ENCODE data around the gene CNTN6. TPM values are rescaled to one million over a fixed set of nuclear protein-coding genes. Genes with fewer than 3 reads are reported as not detected.

Gene CNTN6
- polyA plus RNA-seq, 1 donor (not counting 4 experiments of a cell fraction or from before 2014, with no cell fraction given): not detected

GRCh38 chr3:1088503-1088902 lies 4.3 kb upstream of the CNTN6 start:
- Histone ChIP-seq H3K36me3 (ENCODE audit: control insufficient read depth in 2 of 2, extremely low read depth in 1 of 2, insufficient read depth in 2 of 2, low read length in 2 of 2) (no peaks in the 10 kb centered on the region), H3K9ac (ENCODE audit: control insufficient read depth, extremely low read depth, insufficient read depth, low read length) (no peak overlapping the region), H3K79me2 (ENCODE audit: control insufficient read depth, insufficient read depth, low read length) (no peaks in the 10 kb centered on the region), H3K9me1 (ENCODE audit: control insufficient read depth, extremely low read depth, insufficient read depth, low read length) (no peaks in the 10 kb centered on the region), H3K9me3 (ENCODE audit: control insufficient read depth, low read depth, low read length) (no peaks in the 10 kb centered on the region), H2AFZ (ENCODE audit: control insufficient read depth, low read length) (no peak overlapping the region), H4K20me1 (ENCODE audit: control insufficient read depth, extremely low read depth, insufficient read depth, low read length) (no peaks in the 10 kb centered on the region), H3K27me3 (ENCODE audit: control insufficient read depth, extremely low read depth, insufficient read depth, low read length) (no peaks in the 10 kb centered on the region), H3K4me1 (ENCODE audit: control insufficient read depth, extremely low read depth, insufficient read depth, low read length) (no peaks in the 10 kb centered on the region), H3K27ac (ENCODE audit: control insufficient read depth, insufficient read depth, low read length) (no peak overlapping the region), H3K4me2 (ENCODE audit: control insufficient read depth, extremely low read depth, insufficient read depth, low read depth, low read length) (no peak overlapping the region), H3K4me3 (ENCODE audit: control insufficient read depth in 2 of 3, extremely low read depth in 1 of 3, insufficient read depth in 2 of 3, low read depth in 1 of 3, low read length in 3 of 3) (no peak overlapping the region)
- no peak for TF ChIP-seq EZH2 (IDR thresholded peaks at IDR 0.05; ENCODE audit: low read length)
- no peak for TF ChIP-seq CTCF (optimal IDR thresholded peaks at IDR 0.05 in 1 of 3, IDR thresholded peaks at IDR 0.05 in 1 of 3, conservative IDR thresholded peaks at IDR 0.05 in 1 of 3; ENCODE audit: extremely low read depth in 1 of 3, insufficient read depth in 2 of 3, low read length in 3 of 3)
- no peak for DNase-seq (ENCODE audit: low read depth, low spot score)
- no peak for FAIRE-seq
- dilution Hi-C loops (cut with MboI; ENCODE audit: extremely low pct_ligation_motif_present, low sequenced_read_pairs): no loop called here

GRCh38 chr3:1091286-1091685 lies 1.5 kb upstream of the CNTN6 start:
- FAIRE-seq: no peak

More at GRCh38 chr3:1091286-1091685, 1.5 kb upstream of the CNTN6 start:
- Histone ChIP-seq H3K36me3 (ENCODE audit: control insufficient read depth in 2 of 2, extremely low read depth in 1 of 2, insufficient read depth in 2 of 2, low read length in 2 of 2) (no peaks in the 10 kb centered on the region), H3K4me3 (ENCODE audit: control insufficient read depth in 2 of 3, extremely low read depth in 1 of 3, insufficient read depth in 2 of 3, low read depth in 1 of 3, low read length in 3 of 3) (no peak overlapping the region), H3K4me1 (ENCODE audit: control insufficient read depth, extremely low read depth, insufficient read depth, low read length) (no peaks in the 10 kb centered on the region), H3K9me3 (ENCODE audit: control insufficient read depth, low read depth, low read length) (no peaks in the 10 kb centered on the region), H3K27me3 (ENCODE audit: control insufficient read depth, extremely low read depth, insufficient read depth, low read length) (no peaks in the 10 kb centered on the region), H3K9ac (ENCODE audit: control insufficient read depth, extremely low read depth, insufficient read depth, low read length) (no peak overlapping the region), H3K79me2 (ENCODE audit: control insufficient read depth, insufficient read depth, low read length) (no peaks in the 10 kb centered on the region), H2AFZ (ENCODE audit: control insufficient read depth, low read length) (no peak overlapping the region), H3K9me1 (ENCODE audit: control insufficient read depth, extremely low read depth, insufficient read depth, low read length) (no peaks in the 10 kb centered on the region), H4K20me1 (ENCODE audit: control insufficient read depth, extremely low read depth, insufficient read depth, low read length) (no peaks in the 10 kb centered on the region), H3K27ac (ENCODE audit: control insufficient read depth, insufficient read depth, low read length) (no peak overlapping the region), H3K4me2 (ENCODE audit: control insufficient read depth, extremely low read depth, insufficient read depth, low read depth, low read length) (no peak overlapping the region)
- DNase-seq (ENCODE audit: low read depth, low spot score): no peak
- dilution Hi-C loops (cut with MboI; ENCODE audit: extremely low pct_ligation_motif_present, low sequenced_read_pairs): no loop called here
- no peak for TF ChIP-seq EZH2 (IDR thresholded peaks at IDR 0.05; ENCODE audit: low read length)
- TF ChIP-seq CTCF (optimal IDR thresholded peaks at IDR 0.05 in 1 of 3, IDR thresholded peaks at IDR 0.05 in 1 of 3, conservative IDR thresholded peaks at IDR 0.05 in 1 of 3; ENCODE audit: extremely low read depth in 1 of 3, insufficient read depth in 2 of 3, low read length in 3 of 3): no peak

Measured in keratinocyte (primary cell).